Subcutaneous abdominal adipose tissue (tissue), 5 donors: ENCODE data around the gene EYS.

Experiments used
- H3K27ac ChIP-seq: one replicate; pipeline ENCODE4 v1.7.0; 2013; ENCODE audit warnings: low read depth, mild to moderate bottlenecking, inconsistent platforms, low read length, moderate library complexity
- H3K27me3 ChIP-seq, 5 donors: one replicate each; pipeline ENCODE4 v1.7.0; 2013; ENCODE audit warnings: low read length in 5 of 5, inconsistent platforms in 1 of 5; ENCODE audit not compliant: control insufficient read depth in 5 of 5, insufficient read depth in 4 of 5
- H3K36me3 ChIP-seq, 5 donors: one replicate each; pipeline ENCODE4 v1.7.0; 2013; ENCODE audit warnings: low read length in 5 of 5; ENCODE audit not compliant: control insufficient read depth in 5 of 5, insufficient read depth in 5 of 5
- H3K4me1 ChIP-seq, 5 donors: one replicate each; pipeline ENCODE4 v1.7.0; 2013; ENCODE audit warnings: low read length in 5 of 5, mild to moderate bottlenecking in 3 of 5, moderate library complexity in 1 of 5; ENCODE audit not compliant: control insufficient read depth in 5 of 5, insufficient read depth in 5 of 5
- H3K4me3 ChIP-seq, 5 donors: one replicate each; pipeline ENCODE4 v1.7.0; 2013; ENCODE audit warnings: low read length in 5 of 5, low read depth in 1 of 5
- H3K9ac ChIP-seq, 5 donors: one replicate each; pipeline ENCODE4 v1.7.0; 2013; ENCODE audit warnings: low read length in 5 of 5, mild to moderate bottlenecking in 4 of 5, moderate library complexity in 3 of 5
- H3K9me3 ChIP-seq, 5 donors: one replicate each; pipeline ENCODE4 v1.7.0; 2013; ENCODE audit warnings: low read length in 5 of 5; ENCODE audit not compliant: control insufficient read depth in 5 of 5
- donor health status: healthy.
- donor health status: healthy.
- donor health status: healthy.
- donor health status: healthy.
- donor health status: healthy.

EYS gene

GRCh38 chr6:64874776-64875175 lies 832.2 kb downstream of the EYS start:
- no peak overlapping the region for H3K27ac ChIP-seq
- H3K27me3 ChIP-seq, result no peaks in the 10 kb centered on the region
- H3K4me1 ChIP-seq, result no peaks in the 10 kb centered on the region
- no peak overlapping the region for H3K9ac ChIP-seq
- H3K4me3 ChIP-seq, result no peak overlapping the region
- H3K36me3 ChIP-seq, result no peaks in the 10 kb centered on the region
- H3K9me3 ChIP-seq, result no peaks in the 10 kb centered on the region

DNA sequence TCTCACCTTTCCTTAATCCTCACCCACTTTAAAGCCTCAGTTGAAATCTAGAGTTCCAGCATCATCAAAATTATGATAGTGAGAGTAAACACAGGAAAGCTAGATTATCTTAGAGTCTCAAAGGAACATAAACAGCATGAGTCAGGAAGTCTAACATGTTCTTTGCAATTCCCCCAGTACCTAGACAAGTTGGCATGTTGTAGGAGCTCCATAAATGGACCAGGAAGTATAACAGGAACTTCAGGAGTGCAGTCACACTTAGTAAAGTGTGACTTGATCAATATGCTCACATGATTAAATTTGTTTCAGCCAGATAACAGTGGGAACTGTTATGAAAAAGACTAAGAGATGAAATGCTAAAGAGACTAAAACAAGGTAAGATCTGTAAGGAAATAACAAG lies 834.4 kb downstream of the EYS start:
- Histone ChIP-seq H3K4me3 (no peak overlapping the region), H3K36me3 (no peaks in the 10 kb centered on the region), H3K9me3 (no peaks in the 10 kb centered on the region), H3K4me1 (no peaks in the 10 kb centered on the region), H3K27me3 (no peaks in the 10 kb centered on the region), H3K9ac (no peak overlapping the region), H3K27ac (no peak overlapping the region)

DNA sequence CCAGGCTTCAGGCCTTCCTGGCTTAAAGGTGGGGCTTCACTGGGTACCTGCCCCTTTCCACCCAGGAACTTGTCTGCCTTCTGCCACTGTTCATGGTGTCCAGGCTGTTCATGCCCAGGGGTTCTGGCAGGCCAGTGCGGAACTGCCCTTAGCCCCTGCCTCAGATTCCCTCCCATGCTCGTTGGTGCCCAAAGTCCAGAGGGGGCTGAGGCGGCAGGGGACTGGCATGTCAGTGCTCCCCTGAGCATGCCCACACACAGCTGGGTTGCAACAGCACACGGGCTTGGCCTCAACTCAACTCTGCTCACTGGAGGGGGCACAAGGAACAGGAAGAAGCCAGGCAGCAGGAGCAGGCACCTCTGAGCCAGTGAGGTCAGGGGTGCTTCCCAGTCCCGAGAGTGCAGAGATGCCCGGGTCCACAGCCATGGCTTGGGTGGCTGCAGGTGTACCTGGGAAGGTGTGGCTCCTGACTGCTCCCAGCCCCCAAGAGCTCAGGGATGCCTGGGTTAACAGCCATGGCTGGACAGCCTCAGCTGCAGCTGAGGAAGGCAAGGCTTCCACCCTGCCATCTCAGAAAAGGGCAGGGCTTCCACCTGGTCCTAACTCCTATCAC lies 845.9 kb downstream of the EYS start:
- Histone ChIP-seq H3K36me3 (no peaks in the 10 kb centered on the region), H3K27me3 (no peaks in the 10 kb centered on the region), H3K4me1 (peaks cover 0 to 18% (median 12%) of the 10 kb centered on the region in 5 donors), H3K9ac (no peak overlapping the region), H3K4me3 (no peak overlapping the region), H3K9me3 (no peaks in the 10 kb centered on the region), H3K27ac (no peak overlapping the region)

- no peaks in the 10 kb centered on the region for H3K9me3 ChIP-seq
- H3K27me3 ChIP-seq, result no peaks in the 10 kb centered on the region
- no peak overlapping the region for H3K4me3 ChIP-seq
- H3K4me1 ChIP-seq, result peaks cover 0 to 18% (median 12%) of the 10 kb centered on the region in 5 donors
- no peak overlapping the region for H3K9ac ChIP-seq
- H3K27ac ChIP-seq, result no peak overlapping the region
- H3K36me3 ChIP-seq, result no peaks in the 10 kb centered on the region
Measured at GRCh38 chr6:64860203-64860602, 846.8 kb downstream of the EYS start.

DNA sequence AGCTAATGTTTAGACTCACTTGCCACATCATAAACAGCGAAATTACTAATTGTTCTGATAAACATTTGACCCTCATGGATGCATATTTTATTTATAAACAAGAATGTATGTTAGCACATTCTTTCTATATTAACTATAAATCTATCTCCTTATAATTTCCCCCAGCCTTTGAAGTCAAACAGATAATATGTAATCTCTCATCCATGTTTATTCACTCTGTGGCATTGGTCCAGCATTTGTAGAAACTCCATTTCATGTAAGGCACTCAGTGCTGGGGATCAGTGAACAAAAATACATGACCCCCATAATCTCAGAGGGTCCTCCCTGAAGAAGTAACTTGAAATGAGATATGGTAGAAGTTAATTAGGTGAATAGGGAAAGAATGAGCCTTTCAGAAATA lies 856.9 kb downstream of the EYS start:
- no peak overlapping the region for H3K27ac ChIP-seq
- H3K9me3 ChIP-seq, result no peaks in the 10 kb centered on the region
- no peaks in the 10 kb centered on the region for H3K27me3 ChIP-seq
- no peak overlapping the region for H3K9ac ChIP-seq
- no peak overlapping the region for H3K4me3 ChIP-seq
- H3K36me3 ChIP-seq, result no peaks in the 10 kb centered on the region
- no peaks in the 10 kb centered on the region for H3K4me1 ChIP-seq

GRCh38 chr6:64848467-64848866 lies 858.6 kb downstream of the EYS start:
- Histone ChIP-seq H3K9ac (no peak overlapping the region), H3K4me3 (no peak overlapping the region), H3K27ac (no peak overlapping the region), H3K36me3 (no peaks in the 10 kb centered on the region), H3K9me3 (no peaks in the 10 kb centered on the region), H3K27me3 (no peaks in the 10 kb centered on the region), H3K4me1 (no peaks in the 10 kb centered on the region)

GRCh38 chr6:64847396-64847795 lies 859.6 kb downstream of the EYS start:
- Histone ChIP-seq H3K27me3 (no peaks in the 10 kb centered on the region), H3K9me3 (no peaks in the 10 kb centered on the region), H3K4me1 (no peaks in the 10 kb centered on the region), H3K4me3 (no peak overlapping the region), H3K27ac (no peak overlapping the region), H3K9ac (no peak overlapping the region), H3K36me3 (no peaks in the 10 kb centered on the region)

- Histone ChIP-seq H3K36me3 (no peaks in the 10 kb centered on the region), H3K27ac (no peak overlapping the region), H3K9ac (no peak overlapping the region), H3K4me3 (no peak overlapping the region), H3K27me3 (no peaks in the 10 kb centered on the region), H3K9me3 (no peaks in the 10 kb centered on the region), H3K4me1 (no peaks in the 10 kb centered on the region)
Measured at GRCh38 chr6:64838726-64839125, 868.3 kb downstream of the EYS start.

- H3K27me3 ChIP-seq, result no peaks in the 10 kb centered on the region
- no peak overlapping the region for H3K4me3 ChIP-seq
- no peak overlapping the region for H3K9ac ChIP-seq
- no peak overlapping the region for H3K27ac ChIP-seq
- H3K36me3 ChIP-seq, result no peaks in the 10 kb centered on the region
- no peaks in the 10 kb centered on the region for H3K4me1 ChIP-seq
- peaks cover 0 to 6% (median 0%) of the 10 kb centered on the region in 5 donors for H3K9me3 ChIP-seq
Measured at GRCh38 chr6:64831680-64832079, 875.3 kb downstream of the EYS start.

DNA sequence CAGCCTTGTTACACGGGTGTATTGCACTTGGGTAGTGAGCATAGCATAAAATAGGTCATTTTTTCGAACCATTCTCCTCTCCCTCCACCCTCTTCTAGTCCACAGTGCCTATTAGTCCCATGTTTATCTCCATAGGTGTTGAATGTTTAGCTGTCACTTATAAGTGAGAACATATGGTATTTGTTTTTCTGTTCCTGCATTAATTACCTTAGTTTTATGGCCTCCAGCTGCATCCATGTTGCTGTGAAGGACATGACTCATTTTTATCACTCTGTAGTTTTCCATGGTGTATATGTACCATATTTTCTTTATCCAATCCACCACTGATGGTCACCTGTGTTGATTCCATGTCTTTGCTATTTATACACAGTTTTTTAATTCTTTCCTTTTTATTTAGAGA lies 889.5 kb downstream of the EYS start:
- Histone ChIP-seq H3K9ac (no peak overlapping the region), H3K27ac (no peak overlapping the region), H3K36me3 (no peaks in the 10 kb centered on the region), H3K27me3 (no peaks in the 10 kb centered on the region), H3K9me3 (no peaks in the 10 kb centered on the region), H3K4me1 (no peaks in the 10 kb centered on the region), H3K4me3 (no peak overlapping the region)

GRCh38 chr6:64815718-64816117 lies 891.3 kb downstream of the EYS start:
- Histone ChIP-seq H3K9ac (no peak overlapping the region), H3K27ac (no peak overlapping the region), H3K4me1 (no peaks in the 10 kb centered on the region), H3K36me3 (no peaks in the 10 kb centered on the region), H3K4me3 (no peak overlapping the region), H3K27me3 (no peaks in the 10 kb centered on the region), H3K9me3 (no peaks in the 10 kb centered on the region)
